ENCODE data around the gene CUEDC1. TPM values are rescaled to one million over a fixed set of nuclear protein-coding genes. Genes with fewer than 3 reads are reported as not detected.
A peak's percentile ranks its signal among the peaks of the same experiment; 100 is the strongest.

Gene CUEDC1
- total RNA-seq, 4 donors from 2014 or later: 7.9 to 63.6 (median 18.8) TPM

GRCh38 chr17:57889252-57889651, 66.0 kb downstream of the CUEDC1 start:
- H3K27ac ChIP-seq: peak overlapping the region; percentile 77 to 89
- DNase-seq: no peak
- H3K4me3 ChIP-seq: no peak overlapping the region
- TF ChIP-seq POLR2A (IDR thresholded peaks at IDR 0.05) (no peak), CTCF (IDR thresholded peaks at IDR 0.05) (no peak)
- no peaks in the 10 kb centered on the region for H3K9me3 ChIP-seq
- no peaks in the 10 kb centered on the region for H3K27me3 ChIP-seq
- intact Hi-C loops (cut with DNase I; ENCODE audit: low total_unique reads): no loop called here
- peaks cover 9 to 30% of the 10 kb centered on the region in 2 donors for H3K4me1 ChIP-seq
- no peaks in the 10 kb centered on the region for H3K36me3 ChIP-seq

GRCh38 chr17:57888311-57889216, 66.6 kb downstream of the CUEDC1 start:
- no peaks in the 10 kb centered on the region for H3K36me3 ChIP-seq
- no peak for DNase-seq
- intact Hi-C loops (cut with DNase I; ENCODE audit: low total_unique reads): no loop called here
- H3K4me3 ChIP-seq: no peak overlapping the region
- H3K4me1 ChIP-seq: peaks cover 9 to 23% of the 10 kb centered on the region in 2 donors
- H3K27me3 ChIP-seq: no peaks in the 10 kb centered on the region
- TF ChIP-seq POLR2A (IDR thresholded peaks at IDR 0.05): no peak
- no peak for TF ChIP-seq CTCF (IDR thresholded peaks at IDR 0.05)
- peak overlapping the region; percentile 77 to 89 for H3K27ac ChIP-seq
- no peaks in the 10 kb centered on the region for H3K9me3 ChIP-seq

- Histone ChIP-seq H3K36me3 (no peaks in the 10 kb centered on the region), H3K27me3 (no peaks in the 10 kb centered on the region), H3K4me1 (peaks cover 9% of the 10 kb centered on the region in 2 donors), H3K9me3 (no peaks in the 10 kb centered on the region), H3K27ac (no peak overlapping the region), H3K4me3 (no peak overlapping the region)
- TF ChIP-seq POLR2A (IDR thresholded peaks at IDR 0.05) (no peak), CTCF (IDR thresholded peaks at IDR 0.05) (no peak)
- intact Hi-C loops (cut with DNase I; ENCODE audit: low total_unique reads): no loop called here
- no peak for DNase-seq
Measured at GRCh38 chr17:57887161-57887560, 68.1 kb downstream of the CUEDC1 start.

DNA sequence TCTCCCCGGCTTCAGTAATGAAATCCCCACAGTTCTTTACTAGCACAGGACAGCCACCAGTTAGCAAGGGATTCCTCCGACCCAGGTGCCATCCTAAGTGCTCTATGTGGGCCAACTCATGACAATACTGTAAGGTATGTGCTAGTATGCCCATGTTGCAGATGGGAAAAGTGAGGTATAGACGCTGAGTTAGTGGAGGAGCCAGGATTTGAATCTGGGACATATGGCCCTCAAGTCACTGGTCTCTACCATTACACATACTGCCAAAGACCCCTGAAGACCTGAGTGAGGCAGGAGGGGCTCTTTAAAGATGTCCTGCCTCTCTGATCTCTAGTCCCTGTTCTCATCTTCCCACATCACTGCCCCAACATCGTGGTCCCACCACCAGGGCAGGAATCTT, 69.2 kb downstream of the CUEDC1 start:
- no peak overlapping the region for H3K4me3 ChIP-seq
- H3K27ac ChIP-seq: no peak overlapping the region
- no peak for DNase-seq
- no peak for TF ChIP-seq CTCF (IDR thresholded peaks at IDR 0.05)
- no peak for TF ChIP-seq POLR2A (IDR thresholded peaks at IDR 0.05)
- peaks cover 9 to 15% of the 10 kb centered on the region in 2 donors for H3K4me1 ChIP-seq
- intact Hi-C loops (cut with DNase I; ENCODE audit: low total_unique reads): no loop called here
- H3K9me3 ChIP-seq: no peaks in the 10 kb centered on the region
- H3K36me3 ChIP-seq: no peaks in the 10 kb centered on the region
- H3K27me3 ChIP-seq: no peaks in the 10 kb centered on the region

DNA sequence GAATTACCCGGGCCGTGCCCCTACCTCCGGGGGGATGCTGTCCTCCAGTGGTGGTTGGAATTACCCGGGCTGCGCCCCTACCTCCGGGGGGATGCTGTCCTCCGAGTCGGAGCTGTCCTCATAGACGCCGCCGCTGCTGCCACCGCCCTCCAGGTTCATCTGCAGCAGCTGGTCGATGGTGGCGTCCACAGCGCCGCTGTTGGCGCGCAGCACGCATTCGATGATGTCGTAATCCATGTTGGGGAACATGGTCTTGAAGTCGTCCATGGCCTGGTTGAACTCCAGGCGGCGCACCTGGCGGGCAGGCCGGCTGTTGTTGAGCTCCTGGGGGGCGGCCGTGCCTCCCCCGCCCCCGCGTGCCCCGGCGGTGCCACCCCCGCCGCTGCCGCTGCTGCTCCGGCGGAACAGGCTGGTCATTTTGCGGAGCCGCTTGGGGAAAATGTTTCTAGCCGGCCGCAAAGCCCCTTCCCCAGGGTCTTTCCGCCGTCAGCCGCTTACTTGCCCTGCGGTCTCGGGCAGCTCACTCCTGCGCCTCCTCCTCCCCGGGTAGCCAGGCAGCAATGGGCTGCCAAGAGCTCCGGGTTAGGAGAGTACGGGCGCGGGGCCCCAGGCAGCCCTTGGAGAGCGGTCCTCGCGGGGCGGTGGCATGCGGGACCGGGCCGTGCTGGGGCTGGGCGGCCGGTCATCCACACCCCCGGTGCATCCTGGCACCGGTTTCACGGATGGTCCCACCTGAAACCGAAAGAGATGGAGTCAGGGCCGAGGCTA, 69.9 kb downstream of the CUEDC1 start:
- H3K4me1 ChIP-seq: peaks cover 12 to 15% of the 10 kb centered on the region in 2 donors
- no peak overlapping the region for H3K4me3 ChIP-seq
- no peaks in the 10 kb centered on the region for H3K36me3 ChIP-seq
- H3K27ac ChIP-seq: no peak overlapping the region
- TF ChIP-seq POLR2A (IDR thresholded peaks at IDR 0.05): no peak
- no peak for TF ChIP-seq CTCF (IDR thresholded peaks at IDR 0.05)
- H3K9me3 ChIP-seq: no peaks in the 10 kb centered on the region
- intact Hi-C loops (cut with DNase I; ENCODE audit: low total_unique reads): no loop called here
- no peaks in the 10 kb centered on the region for H3K27me3 ChIP-seq
- no peak for DNase-seq
